NCI-H1436 (cell line): ENCODE measurements around the gene KAT14.
"Not testable (repeated sequence)": the region's sequence is repeated elsewhere in the genome, so short reads cannot be mapped to it uniquely, and the experiment has no call there.

ENCODE experiments used
- DNase-seq: peaks from one replicate; lab custom pipeline; 2025; lab: John Stamatoyannopoulos, UW

The KAT14 gene

GRCh38 chr20:18224968-18225568, 87.4 kb downstream of the KAT14 start:
- DNase-seq, result no peak

GRCh38 chr20:18225632-18226031, 88.0 kb downstream of the KAT14 start:
- DNase-seq, result no peak

GRCh38 chr20:18226741-18227140, 89.1 kb downstream of the KAT14 start:
- DNase-seq, result not testable (repeated sequence)

- no peak for DNase-seq
Observed at GRCh38 chr20:18233408-18233943, 95.8 kb downstream of the KAT14 start.
